Stimulated activated naive CD8-positive, alpha-beta T cell treated with anti-CD3 and anti-CD28 coated beads, Interleukin-15, amount 100 ng/mL, for 72 hours (primary cell): ENCODE results near the gene FHAD1.
A peak's percentile ranks its signal among the peaks of the same experiment; 100 is the strongest.

Source experiments
- ATAC-seq: fragments of 150-1000 bp; cut with Tn5 transposase; 2 replicates; pipeline ENCODE4 v1.10.0; 2021; ENCODE audit warnings: mild to moderate bottlenecking, moderate library complexity
- DNase-seq, 2 donors: peaks; one replicate each; pipeline ENCODE4 v3.0.0; 2021 to 2022
- H3K27ac Mint-ChIP-seq, 2 donors: one replicate each; pipeline ENCODE4 v1.8.0; 2022; ENCODE audit warnings: mild to moderate bottlenecking in 2 of 2, mixed read lengths in 2 of 2, moderate library complexity in 2 of 2
- H3K27me3 Mint-ChIP-seq: one replicate; pipeline ENCODE4 v1.8.0; 2022; ENCODE audit warnings: mixed read lengths
- H3K4me1 Mint-ChIP-seq: one replicate; pipeline ENCODE4 v1.8.0; 2022; ENCODE audit warnings: mild to moderate bottlenecking, mixed read lengths
- H3K4me3 Mint-ChIP-seq, 2 donors: one replicate each; pipeline ENCODE4 v1.8.0; 2022; ENCODE audit warnings: mild to moderate bottlenecking in 2 of 2, mixed read lengths in 2 of 2, moderate library complexity in 1 of 2
- H3K9me3 Mint-ChIP-seq, 2 donors: one replicate each; pipeline ENCODE4 v1.8.0; 2022; ENCODE audit warnings: mixed read lengths in 2 of 2

FHAD1 gene

GRCh38 chr1:15255582-15256149 lies 8.6 kb downstream of the FHAD1 start:
- DNase-seq (no peak), ATAC-seq (no peak)
- Mint-ChIP-seq H3K27me3 (no peaks in the 10 kb centered on the region), H3K4me3 (no peak overlapping the region), H3K27ac (no peak overlapping the region), H3K9me3 (no peaks in the 10 kb centered on the region), H3K4me1 (peaks cover 65% of the 10 kb centered on the region)

- H3K4me3 Mint-ChIP-seq = no peak overlapping the region
- H3K9me3 Mint-ChIP-seq = no peaks in the 10 kb centered on the region
- peaks cover 5% of the 10 kb centered on the region for H3K27me3 Mint-ChIP-seq
- peaks cover 65% of the 10 kb centered on the region for H3K4me1 Mint-ChIP-seq
- DNase-seq (no peak), ATAC-seq (no peak)
- no peak overlapping the region for H3K27ac Mint-ChIP-seq
Observed at GRCh38 chr1:15256584-15256983, 9.6 kb downstream of the FHAD1 start.

- no peaks in the 10 kb centered on the region for H3K9me3 Mint-ChIP-seq
- peaks cover 13% of the 10 kb centered on the region for H3K27me3 Mint-ChIP-seq
- peaks cover 65% of the 10 kb centered on the region for H3K4me1 Mint-ChIP-seq
- DNase-seq (no peak), ATAC-seq (no peak)
- H3K4me3 Mint-ChIP-seq = no peak overlapping the region
- H3K27ac Mint-ChIP-seq = no peak overlapping the region
Observed at GRCh38 chr1:15257309-15257708, 10.3 kb downstream of the FHAD1 start.

GRCh38 chr1:15258833-15259621 lies 12.0 kb downstream of the FHAD1 start:
- Mint-ChIP-seq H3K9me3 (no peaks in the 10 kb centered on the region), H3K4me1 (peaks cover 50% of the 10 kb centered on the region), H3K27ac (no peak overlapping the region), H3K27me3 (peaks cover 30% of the 10 kb centered on the region), H3K4me3 (no peak overlapping the region)
- DNase-seq = no peak
- no peak for ATAC-seq

- DNase-seq (no peak), ATAC-seq (no peak)
- H3K27me3 Mint-ChIP-seq = peaks cover 36% of the 10 kb centered on the region
- H3K27ac Mint-ChIP-seq = no peak overlapping the region
- H3K4me3 Mint-ChIP-seq = no peak overlapping the region
- peaks cover 0 to 2% of the 10 kb centered on the region in 2 donors for H3K9me3 Mint-ChIP-seq
- H3K4me1 Mint-ChIP-seq = peaks cover 48% of the 10 kb centered on the region
Observed at GRCh38 chr1:15259622-15260007, 12.6 kb downstream of the FHAD1 start.

- DNase-seq (no peak), ATAC-seq (peak; percentile 38)
- Mint-ChIP-seq H3K27ac (peak overlapping the region in 1 of 2 donors; percentile 75), H3K9me3 (peaks cover 0 to 6% of the 10 kb centered on the region in 2 donors), H3K4me1 (peaks cover 48% of the 10 kb centered on the region), H3K4me3 (peak overlapping the region; percentile 70 to 81), H3K27me3 (peaks cover 41% of the 10 kb centered on the region)
Observed at GRCh38 chr1:15260418-15261154, 13.6 kb downstream of the FHAD1 start.

GRCh38 chr1:15261155-15262002 lies 14.4 kb downstream of the FHAD1 start:
- H3K9me3 Mint-ChIP-seq = peaks cover 0 to 6% of the 10 kb centered on the region in 2 donors
- peaks cover 46% of the 10 kb centered on the region for H3K27me3 Mint-ChIP-seq
- H3K4me3 Mint-ChIP-seq = peak overlapping the region; percentile 70 to 81
- H3K27ac Mint-ChIP-seq = peak overlapping the region; percentile 48 to 75
- DNase-seq (peak in 1 of 2 donors; percentile 46), ATAC-seq (peak; percentile 88)
- H3K4me1 Mint-ChIP-seq = peaks cover 48% of the 10 kb centered on the region

GRCh38 chr1:15262003-15262377 lies 15.0 kb downstream of the FHAD1 start:
- no peak for DNase-seq
- peaks cover 48% of the 10 kb centered on the region for H3K4me1 Mint-ChIP-seq
- no peak overlapping the region for H3K27ac Mint-ChIP-seq
- ATAC-seq = no peak
- peak overlapping the region; percentile 5 to 81 for H3K4me3 Mint-ChIP-seq
- H3K27me3 Mint-ChIP-seq = peaks cover 53% of the 10 kb centered on the region
- H3K9me3 Mint-ChIP-seq = peaks cover 0 to 6% of the 10 kb centered on the region in 2 donors

- no peak overlapping the region for H3K4me3 Mint-ChIP-seq
- ATAC-seq (no peak), DNase-seq (no peak)
- peaks cover 0 to 6% of the 10 kb centered on the region in 2 donors for H3K9me3 Mint-ChIP-seq
- no peak overlapping the region for H3K27ac Mint-ChIP-seq
- peaks cover 58% of the 10 kb centered on the region for H3K27me3 Mint-ChIP-seq
- H3K4me1 Mint-ChIP-seq = peaks cover 47% of the 10 kb centered on the region
Observed at GRCh38 chr1:15262706-15263105, 15.7 kb downstream of the FHAD1 start.

GRCh38 chr1:15264769-15265168 lies 17.7 kb downstream of the FHAD1 start:
- ATAC-seq (no peak), DNase-seq (no peak)
- Mint-ChIP-seq H3K4me3 (no peak overlapping the region), H3K27ac (no peak overlapping the region), H3K9me3 (peaks cover 0 to 6% of the 10 kb centered on the region in 2 donors), H3K27me3 (peaks cover 67% of the 10 kb centered on the region), H3K4me1 (peaks cover 27% of the 10 kb centered on the region)

- H3K9me3 Mint-ChIP-seq = no peaks in the 10 kb centered on the region
- no peak for ATAC-seq
- no peak overlapping the region for H3K4me3 Mint-ChIP-seq
- H3K27ac Mint-ChIP-seq = no peak overlapping the region
- DNase-seq = no peak
- peaks cover 70% of the 10 kb centered on the region for H3K27me3 Mint-ChIP-seq
- peaks cover 6% of the 10 kb centered on the region for H3K4me1 Mint-ChIP-seq
Observed at GRCh38 chr1:15271196-15271595, 24.2 kb downstream of the FHAD1 start.

GRCh38 chr1:15272009-15272781 lies 25.2 kb downstream of the FHAD1 start:
- ATAC-seq (peak; percentile 95), DNase-seq (peak in 1 of 2 donors; percentile 54)
- H3K27ac Mint-ChIP-seq = no peak overlapping the region
- H3K4me1 Mint-ChIP-seq = peaks cover 6% of the 10 kb centered on the region
- no peak overlapping the region for H3K4me3 Mint-ChIP-seq
- peaks cover 70% of the 10 kb centered on the region for H3K27me3 Mint-ChIP-seq
- H3K9me3 Mint-ChIP-seq = no peaks in the 10 kb centered on the region

GRCh38 chr1:15272782-15273127 lies 25.7 kb downstream of the FHAD1 start:
- DNase-seq (no peak), ATAC-seq (no peak)
- H3K4me3 Mint-ChIP-seq = no peak overlapping the region
- H3K27me3 Mint-ChIP-seq = peaks cover 73% of the 10 kb centered on the region
- no peaks in the 10 kb centered on the region for H3K9me3 Mint-ChIP-seq
- peaks cover 6% of the 10 kb centered on the region for H3K4me1 Mint-ChIP-seq
- H3K27ac Mint-ChIP-seq = no peak overlapping the region

GRCh38 chr1:15273274-15273673 lies 26.3 kb downstream of the FHAD1 start:
- no peak for DNase-seq
- no peak for ATAC-seq
- Mint-ChIP-seq H3K4me1 (peaks cover 6% of the 10 kb centered on the region), H3K27ac (no peak overlapping the region), H3K9me3 (no peaks in the 10 kb centered on the region), H3K27me3 (peaks cover 73% of the 10 kb centered on the region), H3K4me3 (no peak overlapping the region)
